HepG2 (cell line): ENCODE results near the gene PDP2. TPM values are rescaled to one million over a fixed set of nuclear protein-coding genes. Genes with fewer than 3 reads are reported as not detected.

Source experiments
- BORCS8-MEF2B ChIP-seq: sonication (generic); formaldehyde crosslinking; IDR thresholded peaks from 2 replicates; pipeline ENCODE4 v1.8.0; 2022; ENCODE audit warnings: mild to moderate bottlenecking, missing genetic modification reagents
- DRAP1 ChIP-seq: IDR thresholded peaks from 2 replicates; pipeline ENCODE4 v1.6.1; 2016; ENCODE audit warnings: missing genetic modification reagents, missing compliant biosample characterization
- FOSL2 ChIP-seq: sonication (generic); formaldehyde crosslinking; IDR thresholded peaks from 2 replicates; pipeline ENCODE4 v1.4.0; 2020; ENCODE audit warnings: missing genetic modification reagents
- GABPB1 ChIP-seq: IDR thresholded peaks from 2 replicates; pipeline ENCODE4 v1.6.1; 2016; ENCODE audit warnings: mild to moderate bottlenecking, missing genetic modification reagents, moderate library complexity, missing compliant biosample characterization
- HOMEZ ChIP-seq: IDR thresholded peaks from 2 replicates; pipeline ENCODE4 v1.6.1; 2016; ENCODE audit warnings: low read depth
- KAT8 ChIP-seq: IDR thresholded peaks from 2 replicates; pipeline ENCODE4 v1.6.1; 2016; ENCODE audit warnings: missing genetic modification reagents, missing compliant biosample characterization
- KMT2B ChIP-seq: IDR thresholded peaks from 2 replicates; pipeline ENCODE4 v1.6.1; 2016; ENCODE audit warnings: missing genetic modification reagents, missing compliant biosample characterization
- LRRFIP1 ChIP-seq: sonication (generic); formaldehyde crosslinking; conservative IDR thresholded peaks from 2 replicates; pipeline ENCODE4 v1.4.0; 2020; ENCODE audit warnings: missing genetic modification reagents
- MAX ChIP-seq: IDR thresholded peaks from 2 replicates; pipeline ENCODE4 v1.6.1; 2012; ENCODE audit warnings: inconsistent platforms
- MIXL1 ChIP-seq: IDR thresholded peaks from 2 replicates; pipeline ENCODE4 v1.6.1; 2016
- MTF2 ChIP-seq: sonication (generic); formaldehyde crosslinking; IDR thresholded peaks from 2 replicates; pipeline ENCODE4 v1.5.0; 2020; ENCODE audit warnings: missing genetic modification reagents, borderline replicate concordance
- NFE2L2 ChIP-seq: fragments of 150-350 bp; IDR thresholded peaks from 2 replicates; pipeline ENCODE4 v1.6.1; 2014; ENCODE audit warnings: low read length
- PCBP2 ChIP-seq: fragments of 200-400 bp; formaldehyde crosslinking; optimal IDR thresholded peaks from 2 replicates; pipeline ENCODE3; 2018; ENCODE audit warnings: low read length, low read depth; ENCODE audit not compliant: poor library complexity, severe bottlenecking
- SOX6 ChIP-seq, 2 experiments: fragments of 450-650 bp in 1 of 2; sonication (generic) in 1 of 2; formaldehyde crosslinking in 1 of 2; IDR thresholded peaks; 2 replicates each; pipeline versions ENCODE4 v1.4.0 to v1.6.1; 2017 to 2020; ENCODE audit warnings: antibody characterized with exemption in 1 of 2, mild to moderate bottlenecking in 1 of 2, missing genetic modification reagents in 1 of 2
- STAG1 ChIP-seq: sonication (generic); formaldehyde crosslinking; IDR thresholded peaks from 2 replicates; pipeline ENCODE4 v1.4.0; 2020; ENCODE audit warnings: missing genetic modification reagents
- ZBTB25 ChIP-seq: IDR thresholded peaks from 2 replicates; pipeline ENCODE4 v1.6.1; 2018; ENCODE audit warnings: missing genetic modification reagents
- ZFP36 ChIP-seq: fragments of 150-350 bp; IDR thresholded peaks from 2 replicates; pipeline ENCODE4 v1.6.1; 2018; ENCODE audit warnings: borderline replicate concordance, low read length, low read depth; ENCODE audit not compliant: partially characterized antibody
- ZGPAT ChIP-seq: IDR thresholded peaks from 2 replicates; pipeline ENCODE4 v1.6.1; 2016; ENCODE audit warnings: mild to moderate bottlenecking
- ZNF124 ChIP-seq: sonication (generic); formaldehyde crosslinking; IDR thresholded peaks from 2 replicates; pipeline ENCODE4 v1.4.0; 2020; ENCODE audit warnings: missing genetic modification reagents
- ZNF350 ChIP-seq: sonication (generic); formaldehyde crosslinking; IDR thresholded peaks from 2 replicates; pipeline ENCODE4 v1.4.0; 2020; ENCODE audit warnings: mild to moderate bottlenecking, low read depth, missing genetic modification reagents, borderline replicate concordance
- ZNF354B ChIP-seq: sonication (generic); formaldehyde crosslinking; IDR thresholded peaks from 2 replicates; pipeline ENCODE4 v1.8.0; 2022; ENCODE audit warnings: mild to moderate bottlenecking, missing genetic modification reagents
- ZNF776 ChIP-seq: sonication (generic); formaldehyde crosslinking; IDR thresholded peaks from 2 replicates; pipeline ENCODE4 v1.4.0; 2020; ENCODE audit warnings: mild to moderate bottlenecking, missing genetic modification reagents
- polyA plus RNA-seq, 8 experiments: library from polyadenylated mRNA; depleted of rRNA in 3 of 8; stranded (reverse) in 7 of 8; unstranded in 1 of 8; fragments of >200 nt; fragmentation: Illumina TruSeq in 4 of 8; extraction: Trizol in 4 of 8; gene quantifications; 2 replicates each; pipeline versions ENCODE4 v1.2.1 to v1.2.3, GENCODE V29; 2011 to 2016; ENCODE audit warnings: low read depth in 4 of 8, missing spikeins in 1 of 8, mixed read lengths in 1 of 8; ENCODE audit not compliant: insufficient read depth in 1 of 8
- total RNA-seq, 5 experiments: library from RNA; depleted of rRNA; stranded (reverse); fragments of >200 nt; fragmentation: Illumina TruSeq; extraction: Trizol; gene quantifications; 2 replicates each; pipeline ENCODE4 v1.2.3, GENCODE V29; 2016; ENCODE audit warnings: low read depth in 1 of 5

Gene PDP2
- total and polyA plus RNA-seq, 2 of the 13 experiments (the other 11 are each of a cell fraction or from before 2014, with no cell fraction given): 12.8 to 15.8 TPM

- TF ChIP-seq LRRFIP1: 0 out of 2 replicates have a peak, but pooled peaks have one; percentile 45
- TF ChIP-seq DRAP1: 0 out of 2 replicates have a peak, but pooled peaks have one; percentile 26
- peak; percentile 64; the same call in 1 of the 2 replicates for TF ChIP-seq HOMEZ (CRISPR knock-in tag)
- peak; percentile 31; the same call in 1 of the 2 replicates for TF ChIP-seq GABPB1 (CRISPR knock-in tag)
- peak; percentile 28; the same call in 1 of the 2 replicates for TF ChIP-seq MAX
- peak; percentile 84; the same call in 1 of the 2 replicates for TF ChIP-seq ZBTB25 (CRISPR knock-in tag)
- peak; percentile 66 for TF ChIP-seq ZGPAT
- peak; percentile 46; the same call in 1 of the 2 replicates for TF ChIP-seq KAT8 (CRISPR knock-in tag)
- peak; percentile 60; the same call in 1 of the 2 replicates for TF ChIP-seq MIXL1
- TF ChIP-seq STAG1 (CRISPR knock-in tag): peak; percentile 99
- peak; percentile 29 for TF ChIP-seq ZFP36
- peak; percentile 55; the same call in 1 of the 2 replicates for TF ChIP-seq ZNF350 (CRISPR knock-in tag)
- 0 out of 2 replicates have a peak, but pooled peaks have one; percentile 70 for TF ChIP-seq ZNF124 (CRISPR knock-in tag)
- TF ChIP-seq NFE2L2: 0 out of 2 replicates have a peak, but pooled peaks have one; percentile 11
- TF ChIP-seq MTF2 (CRISPR knock-in tag): no peak
- TF ChIP-seq ZNF776 (CRISPR knock-in tag): peak; percentile 33; the same call in 1 of the 2 replicates
- TF ChIP-seq PCBP2: no peak
- TF ChIP-seq FOSL2 (CRISPR knock-in tag): peak; percentile 41; the same call in 1 of the 2 replicates
- peak; percentile 64 for TF ChIP-seq KMT2B (CRISPR knock-in tag)
- TF ChIP-seq SOX6 (IDR thresholded peaks at IDR 0.05): no peak
- TF ChIP-seq SOX6 (CRISPR knock-in tag; IDR thresholded peaks at IDR 0.05): no peak
- TF ChIP-seq BORCS8-MEF2B: peak; percentile 55; the same call in 1 of the 2 replicates
- no peak for TF ChIP-seq ZNF354B (CRISPR knock-in tag)
These were observed 14.8 kb downstream of the PDP2 start (continued) for GRCh38 chr16:66894948-66895688.
